Activated naive CD4-positive, alpha-beta T cell treated with anti-CD3 and anti-CD28 coated beads for 36 hours (primary cell): Measurements from ENCODE around the gene SH3BP1. TPM values are rescaled to one million over a fixed set of nuclear protein-coding genes. Genes with fewer than 3 reads are reported as not detected.

Source experiments
- CTCF ChIA-PET: fragments of 350-600 bp; sonication (Branson Sonifier 250); formaldehyde crosslinking; loops from one replicate; lab custom pipeline; 2021; ENCODE audit warnings: antibody characterized with exemption; lab: Charles Lee
- DNase-seq: peaks from one replicate; pipeline ENCODE4 v3.0.0-alpha.2; 2020
- H3K27ac Mint-ChIP-seq: one replicate; pipeline ENCODE4 v1.8.0; 2021; ENCODE audit warnings: mild to moderate bottlenecking, mixed read lengths
- H3K27me3 Mint-ChIP-seq: one replicate; pipeline ENCODE4 v1.8.0; 2021; ENCODE audit warnings: low read depth, mixed read lengths
- H3K36me3 Mint-ChIP-seq: one replicate; pipeline ENCODE4 v1.8.0; 2021; ENCODE audit warnings: low read depth, mixed read lengths
- H3K4me1 Mint-ChIP-seq: one replicate; pipeline ENCODE4 v1.8.0; 2021; ENCODE audit warnings: low read depth, mixed read lengths
- H3K4me3 Mint-ChIP-seq: one replicate; pipeline ENCODE4 v1.8.0; 2021; ENCODE audit warnings: mild to moderate bottlenecking, moderate library complexity, mixed read lengths
- H3K9me3 Mint-ChIP-seq: one replicate; pipeline ENCODE4 v1.8.0; 2021; ENCODE audit warnings: mixed read lengths
- intact Hi-C: fragments of 100-400 bp; cut with micrococcal nuclease; formaldehyde crosslinking; loops from one replicate; pipeline ENCODE4 v1.15.1; 2023
- total RNA-seq, 2 experiments: library from RNA; stranded (reverse); gene quantifications; one replicate each; pipeline ENCODE4 v1.2.3, GENCODE V29; 2021

The SH3BP1 gene
- total RNA-seq, 2 experiments from 2014 or later = 45.9 to 51.0 TPM

DNA sequence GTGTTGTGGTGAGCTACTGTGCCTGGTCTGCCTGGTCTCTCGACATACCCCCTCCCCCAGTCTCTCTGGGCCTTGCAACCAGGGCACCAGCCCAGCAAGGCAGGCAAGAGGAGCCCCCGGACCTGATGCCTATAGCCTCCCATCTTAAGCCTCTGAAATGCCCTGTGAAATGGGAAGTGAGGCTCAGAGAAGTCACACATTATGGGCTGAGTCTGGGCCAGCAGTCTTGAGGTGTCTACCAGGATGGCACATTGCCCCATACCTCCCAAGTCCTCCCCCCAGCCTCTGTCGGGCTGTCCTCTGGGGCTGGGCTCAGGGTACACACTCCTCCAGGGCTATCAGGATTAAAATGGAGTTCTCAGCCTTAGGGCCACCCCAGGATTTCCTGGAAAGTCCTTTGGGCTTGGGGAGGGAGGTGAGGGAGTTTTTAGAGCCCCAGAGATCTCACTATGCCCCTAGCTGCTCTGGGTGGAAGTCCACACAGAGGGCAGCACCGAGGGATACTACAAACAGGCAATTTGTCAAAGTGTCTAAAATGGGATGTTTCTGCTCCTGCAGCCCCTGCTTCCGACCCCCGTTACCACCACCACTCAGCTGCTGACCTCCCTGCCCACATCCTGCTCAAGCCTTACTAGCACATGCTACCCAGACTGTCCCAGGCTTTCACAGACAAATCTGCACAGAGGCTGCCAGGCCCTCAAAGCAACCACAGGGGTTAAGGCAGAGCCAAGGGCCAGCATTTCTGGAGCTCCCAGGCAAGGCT lies 3.1 kb upstream of the SH3BP1 start:
- Mint-ChIP-seq H3K27ac (peak overlapping the region; percentile 13), H3K27me3 (no peaks in the 10 kb centered on the region), H3K4me3 (no peak overlapping the region), H3K4me1 (peaks cover 63% of the 10 kb centered on the region), H3K9me3 (no peaks in the 10 kb centered on the region), H3K36me3 (no peaks in the 10 kb centered on the region)
- CTCF ChIA-PET = interaction anchor here (0.6 to 5.7 kb wide), 8 partner anchors 9 to 323 kb away, joined by 3 to 42 read pairs (median 8); partner anchors contain the start of gene GGA1
- DNase-seq = no peak
- intact Hi-C loops = no loop called here

DNA sequence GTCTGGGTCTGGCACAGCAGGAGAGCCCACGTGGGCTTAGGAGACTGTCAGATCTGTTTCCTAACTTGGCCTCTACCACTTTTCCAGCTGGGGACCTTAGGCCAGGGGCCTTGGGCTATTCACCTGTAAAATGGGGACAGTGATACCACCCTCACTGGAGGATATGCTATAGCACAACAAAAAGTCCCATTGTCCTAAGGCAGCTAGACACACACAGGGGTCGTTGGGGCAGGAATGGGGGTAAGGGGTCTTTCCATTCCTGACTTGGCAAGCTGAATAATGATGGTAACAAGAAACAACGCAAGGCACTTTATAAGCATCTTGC lies 2.6 kb upstream of the SH3BP1 start:
- DNase-seq = no peak
- Mint-ChIP-seq H3K27ac (peak overlapping the region; percentile 13), H3K4me1 (peaks cover 65% of the 10 kb centered on the region), H3K27me3 (no peaks in the 10 kb centered on the region), H3K36me3 (no peaks in the 10 kb centered on the region), H3K4me3 (no peak overlapping the region), H3K9me3 (no peaks in the 10 kb centered on the region)
- CTCF ChIA-PET = interaction anchor here (0.6 to 5.7 kb wide), 8 partner anchors 9 to 323 kb away, joined by 3 to 42 read pairs (median 8); partner anchors contain the start of gene GGA1
- intact Hi-C loops = no loop called here

DNA sequence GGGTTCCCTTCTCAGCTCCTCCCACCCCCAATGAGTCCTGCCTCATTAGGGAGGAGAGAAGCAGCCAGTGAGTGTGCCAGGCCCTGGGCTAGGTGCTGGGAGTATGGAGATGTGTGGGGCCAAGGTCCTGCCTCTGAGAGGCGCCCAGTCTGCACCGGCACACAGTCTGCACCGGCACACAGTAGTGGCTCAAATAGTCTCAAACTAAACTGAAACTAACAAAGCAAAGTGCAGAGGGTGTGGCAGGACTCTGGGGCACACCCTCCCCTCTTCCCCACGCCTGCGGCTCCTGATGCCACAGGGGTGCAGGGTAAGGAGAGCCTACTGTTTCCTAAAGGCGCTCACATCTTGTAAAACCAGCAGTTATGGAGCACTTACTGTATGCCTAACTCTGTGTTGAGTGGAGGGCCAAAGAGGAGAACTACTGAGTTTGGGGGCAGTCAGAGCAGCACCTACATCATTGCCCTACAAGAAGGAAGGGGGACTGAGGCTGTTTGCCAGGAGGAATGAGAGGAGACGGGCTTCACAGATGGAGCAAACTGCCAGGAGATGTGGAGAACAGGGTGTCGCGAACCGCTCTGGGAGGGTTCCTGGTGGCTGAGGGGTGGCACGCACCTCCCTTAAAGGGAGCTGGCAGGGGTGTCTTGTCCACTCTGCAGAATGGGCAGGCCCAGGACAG lies 939 bp upstream of the SH3BP1 start:
- no peaks in the 10 kb centered on the region for H3K27me3 Mint-ChIP-seq
- H3K27ac Mint-ChIP-seq = peak overlapping the region; percentile 40
- intact Hi-C loops = no loop called here
- peak; percentile 45 for DNase-seq
- no peaks in the 10 kb centered on the region for H3K9me3 Mint-ChIP-seq
- H3K4me1 Mint-ChIP-seq = peaks cover 73% of the 10 kb centered on the region
- H3K36me3 Mint-ChIP-seq = peaks cover 2% of the 10 kb centered on the region
- CTCF ChIA-PET = interaction anchor here (0.9 to 5.7 kb wide), 6 partner anchors 10 to 42 kb away, joined by 3 to 42 read pairs (median 8); partner anchors contain the start of gene GGA1
- peak overlapping the region; percentile 86 for H3K4me3 Mint-ChIP-seq

DNA sequence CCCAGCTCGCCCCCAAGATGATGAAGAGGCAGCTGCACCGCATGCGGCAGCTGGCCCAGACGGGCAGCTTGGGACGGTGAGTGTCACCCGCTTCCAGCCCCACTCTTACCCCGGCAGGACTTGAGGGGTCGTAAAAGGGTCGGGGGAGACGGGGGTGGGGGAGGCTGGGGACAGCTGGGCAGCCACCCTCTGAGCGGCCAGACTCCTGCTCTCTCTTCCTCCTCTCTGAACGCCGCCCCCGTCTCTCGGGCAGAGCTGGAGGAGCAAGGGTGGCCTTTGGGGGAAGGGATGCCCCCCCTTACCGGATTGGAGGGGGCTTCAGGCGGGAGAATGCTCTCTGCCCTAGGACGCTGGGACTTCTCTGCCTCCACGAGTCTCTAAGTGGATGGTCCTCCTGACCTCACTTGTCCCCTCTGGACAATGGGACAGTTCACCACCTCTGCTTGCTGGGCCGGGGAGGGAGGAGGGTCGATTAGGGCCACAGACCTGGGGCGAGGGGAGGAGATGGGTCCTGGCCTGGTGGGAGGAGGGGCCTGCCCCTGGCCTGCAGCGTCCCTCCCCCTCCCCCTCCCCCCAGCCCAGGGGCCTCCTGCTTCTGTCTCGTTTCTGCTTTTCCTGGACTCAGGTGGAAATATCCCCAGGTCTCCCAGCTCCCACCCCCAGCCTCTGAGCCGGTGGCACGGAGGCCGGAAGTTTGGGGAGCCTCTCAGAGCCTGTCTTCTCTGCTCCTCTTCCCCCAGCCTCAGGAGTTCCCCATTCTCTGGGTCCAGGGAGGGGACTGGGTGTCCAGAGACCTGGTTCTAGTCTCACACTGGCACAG lies 512 bp downstream of the SH3BP1 start:
- Mint-ChIP-seq H3K36me3 (peaks cover 8% of the 10 kb centered on the region), H3K27ac (peak overlapping the region; percentile 93), H3K9me3 (no peaks in the 10 kb centered on the region), H3K4me1 (peaks cover 65% of the 10 kb centered on the region), H3K4me3 (peak overlapping the region; percentile 86), H3K27me3 (no peaks in the 10 kb centered on the region)
- peak; percentile 63 for DNase-seq
- intact Hi-C loops = loop anchor here (2.0 kb wide), 1 partner anchor 13 kb away; no protein-coding TSS in a partner anchor
- CTCF ChIA-PET = interaction anchor here (0.8 to 7.4 kb wide), 4 partner anchors 14 to 40 kb away, joined by 3 to 260 read pairs (median 40); partner anchors contain the start of genes LGALS1 and NOL12

DNA sequence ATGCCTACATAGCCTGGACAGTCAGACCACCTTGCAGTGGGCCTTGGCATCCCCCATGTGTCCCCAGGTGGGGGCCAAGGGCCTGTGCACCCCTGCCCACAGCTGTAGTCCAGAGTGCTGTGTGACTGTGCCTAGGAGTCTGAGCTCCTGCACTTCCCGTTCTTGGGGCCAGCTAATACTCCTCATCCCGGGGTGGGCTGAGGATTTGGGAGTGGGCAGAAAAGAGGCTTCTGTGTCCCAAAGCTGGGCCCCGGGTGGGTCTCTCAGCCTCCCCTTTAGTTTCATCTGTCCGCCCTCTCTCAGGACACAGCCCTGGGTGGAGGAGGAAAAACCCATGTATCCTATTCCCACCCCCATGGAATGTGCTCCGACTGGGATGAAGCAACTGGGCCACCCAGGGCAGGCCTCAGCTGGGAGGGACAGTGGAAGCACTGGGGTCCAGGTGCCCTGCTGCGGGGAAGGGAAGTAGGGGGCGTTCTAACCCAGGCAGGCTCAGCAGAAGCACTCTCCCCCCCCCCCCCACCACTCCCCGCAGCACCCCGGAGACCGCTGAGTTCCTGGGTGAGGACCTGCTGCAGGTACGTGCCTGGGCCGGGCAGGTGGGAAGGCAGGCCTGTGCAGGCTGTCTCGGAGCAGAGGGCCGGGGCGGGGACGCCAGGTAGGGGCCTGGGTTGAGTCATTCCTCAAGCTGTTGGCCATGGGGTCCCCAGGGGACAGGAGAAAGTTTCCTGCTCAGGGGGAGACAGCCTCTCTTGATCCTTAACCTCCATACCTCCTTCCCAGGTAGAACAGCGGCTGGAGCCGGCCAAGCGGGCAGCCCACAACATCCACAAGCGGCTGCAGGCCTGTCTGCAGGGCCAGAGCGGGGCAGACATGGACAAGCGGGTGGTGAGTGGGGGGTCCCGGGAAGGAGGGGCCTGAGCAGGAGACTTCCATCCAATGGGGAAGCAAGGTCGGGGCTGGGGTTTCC lies 1.4 kb downstream of the SH3BP1 start:
- CTCF ChIA-PET = interaction anchor here (0.8 to 7.4 kb wide), 10 partner anchors 8 to 39 kb away, joined by 3 to 260 read pairs (median 38); partner anchors contain the start of genes GGA1, LGALS1, NOL12 and PDXP
- H3K27me3 Mint-ChIP-seq = no peaks in the 10 kb centered on the region
- DNase-seq = no peak
- H3K36me3 Mint-ChIP-seq = peaks cover 9% of the 10 kb centered on the region
- no peaks in the 10 kb centered on the region for H3K9me3 Mint-ChIP-seq
- H3K4me3 Mint-ChIP-seq = peak overlapping the region; percentile 86
- H3K27ac Mint-ChIP-seq = peak overlapping the region; percentile 93
- intact Hi-C loops = loop anchor here (2.0 kb wide), 1 partner anchor 14 kb away; no protein-coding TSS in a partner anchor
- peaks cover 57% of the 10 kb centered on the region for H3K4me1 Mint-ChIP-seq

DNA sequence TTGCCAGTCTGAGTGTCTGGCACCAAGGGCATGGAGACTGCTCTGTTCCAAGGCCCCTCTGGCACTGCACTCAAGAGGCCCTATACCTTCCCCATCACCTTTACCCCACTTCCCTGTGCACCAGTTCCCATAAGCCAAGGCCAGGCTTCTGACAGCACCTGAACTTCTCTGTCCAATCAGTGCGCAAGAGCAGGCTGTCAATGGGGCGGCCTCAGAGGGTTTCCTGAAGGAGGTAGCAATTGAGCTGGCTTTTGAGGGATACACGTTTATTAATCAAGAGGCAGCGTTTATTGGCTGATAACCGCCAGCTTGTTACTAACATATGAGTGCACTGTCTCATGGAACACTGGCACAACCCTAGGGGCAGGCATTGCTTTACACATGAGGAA lies 2.1 kb downstream of the SH3BP1 start:
- peaks cover 9% of the 10 kb centered on the region for H3K36me3 Mint-ChIP-seq
- CTCF ChIA-PET = interaction anchor here (2.9 to 7.4 kb wide), 9 partner anchors 9 to 55 kb away, joined by 13 to 260 read pairs (median 44); partner anchors contain the start of genes GGA1, LGALS1, NOL12 and PDXP
- no peaks in the 10 kb centered on the region for H3K9me3 Mint-ChIP-seq
- peak overlapping the region; percentile 57 for H3K4me3 Mint-ChIP-seq
- peak overlapping the region; percentile 46 for H3K27ac Mint-ChIP-seq
- intact Hi-C loops = loop anchor here (2.0 kb wide), 1 partner anchor 15 kb away; no protein-coding TSS in a partner anchor
- H3K27me3 Mint-ChIP-seq = no peaks in the 10 kb centered on the region
- no peak for DNase-seq
- peaks cover 52% of the 10 kb centered on the region for H3K4me1 Mint-ChIP-seq

DNA sequence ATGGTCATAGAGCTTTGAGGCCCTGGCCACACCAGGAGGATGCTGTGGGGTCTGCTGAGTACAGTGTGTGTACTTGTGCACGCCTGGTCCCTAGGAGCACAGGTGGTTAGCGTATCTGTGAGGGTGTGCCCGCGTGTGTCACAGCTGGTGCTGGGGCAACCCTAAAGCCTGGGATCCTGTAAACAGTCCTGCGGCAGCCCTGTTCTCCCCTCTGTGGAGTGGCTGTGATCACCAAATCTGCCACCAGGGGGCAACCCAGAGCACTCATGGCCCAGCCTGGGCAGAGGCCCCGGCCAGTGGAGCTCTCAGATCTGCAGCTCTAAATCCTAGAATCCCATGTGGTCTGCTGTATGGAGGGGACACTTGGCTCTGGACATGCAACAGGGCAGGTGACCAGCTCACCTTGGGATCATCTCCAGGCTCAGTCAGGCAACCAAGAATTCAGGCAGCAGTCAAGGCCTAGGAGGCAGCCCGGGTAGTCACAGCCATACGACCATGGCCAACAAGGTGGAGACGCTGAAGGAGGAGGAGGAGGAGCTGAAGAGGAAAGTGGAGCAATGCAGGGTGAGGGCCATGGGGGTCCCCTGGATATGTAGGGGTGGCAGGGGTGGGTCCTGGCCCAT lies 3.9 kb downstream of the SH3BP1 start:
- Mint-ChIP-seq H3K4me3 (no peak overlapping the region), H3K27ac (peak overlapping the region; percentile 47), H3K36me3 (peaks cover 11% of the 10 kb centered on the region), H3K9me3 (no peaks in the 10 kb centered on the region), H3K4me1 (peaks cover 34% of the 10 kb centered on the region), H3K27me3 (no peaks in the 10 kb centered on the region)
- intact Hi-C loops = loop anchor here (1.0 kb wide), 2 partner anchors 15 to 38 kb away; partner anchors contain the start of gene PDXP
- CTCF ChIA-PET = interaction anchor here (0.5 to 7.4 kb wide), 26 partner anchors 8 to 1038 kb away, joined by 3 to 260 read pairs (median 4); partner anchors contain the start of genes GCAT, GGA1, LGALS1 and MICALL1
- peak; percentile 93 for DNase-seq

DNA sequence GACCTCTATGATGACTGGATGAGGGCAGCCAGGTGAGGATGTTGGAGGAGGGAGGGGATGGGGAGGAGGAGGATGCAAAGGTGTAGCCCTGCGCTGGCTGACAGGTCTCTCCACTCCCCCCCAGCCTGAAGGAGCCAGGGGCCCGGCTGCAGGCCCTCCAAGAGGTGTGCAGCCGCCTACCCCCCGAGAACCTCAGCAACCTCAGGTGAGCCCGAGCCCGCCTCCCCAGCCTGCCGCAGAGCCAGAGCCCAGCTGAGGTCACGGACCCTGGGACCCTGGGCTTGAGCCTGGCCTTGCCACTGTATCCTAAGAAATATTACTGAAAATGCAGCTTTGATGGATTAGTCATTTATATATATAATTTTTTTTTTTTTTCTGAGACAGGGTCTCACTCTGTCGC lies 7.8 kb downstream of the SH3BP1 start:
- CTCF ChIA-PET = no interaction called here
- Mint-ChIP-seq H3K36me3 (peaks cover 21% of the 10 kb centered on the region), H3K4me3 (no peak overlapping the region), H3K27ac (no peak overlapping the region), H3K27me3 (no peaks in the 10 kb centered on the region), H3K4me1 (peaks cover 17% of the 10 kb centered on the region), H3K9me3 (no peaks in the 10 kb centered on the region)
- DNase-seq = no peak
- intact Hi-C loops = no loop called here

DNA sequence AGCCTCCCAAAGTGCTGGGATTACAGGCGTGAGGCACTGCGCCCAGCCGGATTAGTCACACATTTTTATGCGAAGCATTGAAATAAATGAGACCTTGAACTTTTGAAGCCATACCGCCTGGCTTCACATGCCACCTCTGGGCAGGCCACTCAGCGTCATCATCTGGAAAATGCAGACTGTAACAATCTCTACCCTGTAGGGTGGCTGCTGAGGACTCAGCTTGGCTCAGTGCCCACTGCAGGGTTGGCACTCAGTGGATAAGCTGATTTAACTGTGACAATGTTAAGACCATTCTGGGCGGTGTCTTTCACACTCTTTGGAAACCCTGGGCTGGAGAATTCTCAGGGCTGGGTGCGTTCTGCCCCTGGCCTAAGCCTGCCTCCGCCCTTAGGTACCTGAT lies 8.5 kb downstream of the SH3BP1 start:
- H3K36me3 Mint-ChIP-seq = peaks cover 24% of the 10 kb centered on the region
- intact Hi-C loops = no loop called here
- CTCF ChIA-PET = no interaction called here
- H3K27me3 Mint-ChIP-seq = no peaks in the 10 kb centered on the region
- peaks cover 12% of the 10 kb centered on the region for H3K4me1 Mint-ChIP-seq
- H3K9me3 Mint-ChIP-seq = no peaks in the 10 kb centered on the region
- no peak for DNase-seq
- H3K4me3 Mint-ChIP-seq = no peak overlapping the region
- H3K27ac Mint-ChIP-seq = no peak overlapping the region

DNA sequence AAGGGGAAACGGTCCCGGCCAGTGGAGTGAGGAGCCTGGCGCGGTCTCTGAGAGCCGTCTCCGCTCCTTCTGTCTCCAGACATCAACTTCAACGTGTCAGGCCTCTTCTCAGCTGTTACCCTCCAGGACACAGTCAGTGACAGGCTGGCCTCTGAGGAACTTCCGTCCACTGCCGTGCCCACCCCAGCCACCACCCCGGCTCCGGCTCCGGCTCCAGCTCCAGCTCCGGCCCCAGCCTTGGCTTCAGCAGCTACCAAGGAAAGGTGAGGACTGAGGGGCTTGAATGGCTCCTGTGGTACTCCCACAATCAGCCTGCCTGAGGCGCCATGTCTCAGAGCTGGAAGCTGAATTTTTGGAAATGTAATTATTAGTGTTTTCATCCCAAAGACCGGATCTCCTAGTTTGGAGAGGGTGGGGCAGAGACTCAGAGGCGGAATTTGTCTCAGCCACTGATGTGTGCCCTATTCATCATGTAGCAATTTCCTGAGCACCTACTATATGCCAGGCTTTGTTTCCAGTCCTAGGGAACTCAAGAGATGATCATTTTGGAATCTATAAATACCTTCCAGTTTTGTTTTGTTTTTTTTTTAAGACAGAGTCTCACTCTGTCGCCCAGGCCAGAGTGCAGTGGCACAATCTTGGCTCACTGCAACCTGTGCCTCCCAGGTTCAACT lies 11.1 kb downstream of the SH3BP1 start:
- Mint-ChIP-seq H3K36me3 (peaks cover 20% of the 10 kb centered on the region), H3K4me3 (no peak overlapping the region), H3K27ac (no peak overlapping the region), H3K4me1 (no peaks in the 10 kb centered on the region), H3K27me3 (no peaks in the 10 kb centered on the region), H3K9me3 (no peaks in the 10 kb centered on the region)
- DNase-seq = no peak
- intact Hi-C loops = no loop called here
- CTCF ChIA-PET = interaction anchor here (0.6 to 2.6 kb wide), 2 partner anchors 9 to 198 kb away, joined by 3 to 13 read pairs; no protein-coding TSS in a partner anchor
